DND-41 (cell line): ENCODE data around the gene DCTN1.

Experiments used
- EZH2 ChIP-seq: IDR thresholded peaks from 3 replicates; pipeline ENCODE4 v1.6.1; 2012; ENCODE audit warnings: borderline replicate concordance, low read depth, mild to moderate bottlenecking, moderate library complexity, low read length, inconsistent platforms; ENCODE audit not compliant: severe bottlenecking
- TF ChIP-seq, protein P1 (sequence below): IDR thresholded peaks from 2 replicates; pipeline ENCODE4 v1.5.1; 2012; ENCODE audit warnings: borderline replicate concordance, low read length, moderate library complexity, mild to moderate bottlenecking; ENCODE audit not compliant: poor library complexity, severe bottlenecking; ENCODE audit errors: extremely low read depth

DNA sequence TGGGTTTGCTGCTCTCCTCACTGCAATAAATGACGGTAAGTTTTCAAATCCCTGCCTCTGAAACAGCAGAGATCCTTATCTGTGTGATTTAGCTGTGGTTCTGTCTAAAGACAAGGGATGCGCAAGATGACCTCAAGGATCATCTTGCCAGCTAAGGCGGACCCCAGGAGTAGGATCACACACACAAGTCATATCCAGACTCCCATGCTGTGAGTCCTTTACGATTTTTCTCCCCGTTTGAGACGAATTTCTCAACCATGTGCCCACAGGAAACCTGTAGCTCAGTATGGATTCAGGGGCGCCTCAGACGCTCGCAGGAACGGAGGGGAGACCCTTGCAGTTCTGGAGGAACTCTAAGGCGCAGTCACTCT lies 11.1 kb upstream of the DCTN1 start:
- TF ChIP-seq, protein P1, sequence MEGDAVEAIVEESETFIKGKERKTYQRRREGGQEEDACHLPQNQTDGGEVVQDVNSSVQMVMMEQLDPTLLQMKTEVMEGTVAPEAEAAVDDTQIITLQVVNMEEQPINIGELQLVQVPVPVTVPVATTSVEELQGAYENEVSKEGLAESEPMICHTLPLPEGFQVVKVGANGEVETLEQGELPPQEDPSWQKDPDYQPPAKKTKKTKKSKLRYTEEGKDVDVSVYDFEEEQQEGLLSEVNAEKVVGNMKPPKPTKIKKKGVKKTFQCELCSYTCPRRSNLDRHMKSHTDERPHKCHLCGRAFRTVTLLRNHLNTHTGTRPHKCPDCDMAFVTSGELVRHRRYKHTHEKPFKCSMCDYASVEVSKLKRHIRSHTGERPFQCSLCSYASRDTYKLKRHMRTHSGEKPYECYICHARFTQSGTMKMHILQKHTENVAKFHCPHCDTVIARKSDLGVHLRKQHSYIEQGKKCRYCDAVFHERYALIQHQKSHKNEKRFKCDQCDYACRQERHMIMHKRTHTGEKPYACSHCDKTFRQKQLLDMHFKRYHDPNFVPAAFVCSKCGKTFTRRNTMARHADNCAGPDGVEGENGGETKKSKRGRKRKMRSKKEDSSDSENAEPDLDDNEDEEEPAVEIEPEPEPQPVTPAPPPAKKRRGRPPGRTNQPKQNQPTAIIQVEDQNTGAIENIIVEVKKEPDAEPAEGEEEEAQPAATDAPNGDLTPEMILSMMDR, result no peak
- TF ChIP-seq EZH2, result no peak
